Neural progenitor cell (in vitro differentiated cells): ENCODE data around the gene NEK8. TPM values are rescaled to one million over a fixed set of nuclear protein-coding genes. Genes with fewer than 3 reads are reported as not detected.

Experiments used
- DNase-seq: peaks from one replicate; pipeline ENCODE4 v3.0.0-alpha.2; 2016; ENCODE audit warnings: low spot score
- H2AFZ ChIP-seq: fragments of 200-600 bp; sonication (generic); replicated peaks from 2 replicates; pipeline ENCODE4 v1.6.1; 2016; ENCODE audit warnings: antibody characterized with exemption
- H3F3A ChIP-seq: fragments of 200-600 bp; sonication (generic); 2 replicates; pipeline ENCODE4 v1.6.1; 2016; ENCODE audit warnings: antibody characterized with exemption, low read depth
- H3K27ac ChIP-seq: fragments of 200-600 bp; sonication (generic); 2 replicates; pipeline ENCODE4 v1.5.1; 2016; ENCODE audit warnings: mild to moderate bottlenecking
- H3K27me3 ChIP-seq: fragments of 200-600 bp; sonication (generic); 2 replicates; pipeline ENCODE4 v1.6.1; 2016; ENCODE audit warnings: mild to moderate bottlenecking, moderate library complexity
- H3K36me3 ChIP-seq: fragments of 200-600 bp; sonication (generic); 2 replicates; pipeline ENCODE4 v1.5.1; 2016
- H3K4me1 ChIP-seq: fragments of 200-600 bp; sonication (generic); 2 replicates; pipeline ENCODE4 v1.6.1; 2016; ENCODE audit warnings: mixed run types
- H3K4me2 ChIP-seq: fragments of 200-600 bp; sonication (generic); 2 replicates; pipeline ENCODE4 v1.6.1; 2016
- H3K4me3 ChIP-seq: fragments of 200-600 bp; sonication (generic); 2 replicates; pipeline ENCODE4 v1.5.1; 2016
- H3K79me2 ChIP-seq: fragments of 200-600 bp; sonication (generic); 2 replicates; pipeline ENCODE4 v1.6.1; 2016; ENCODE audit warnings: low read depth
- H3K9ac ChIP-seq: fragments of 200-600 bp; sonication (generic); 2 replicates; pipeline ENCODE4 v1.6.1; 2016
- H3K9me3 ChIP-seq: fragments of 200-600 bp; sonication (generic); 2 replicates; pipeline ENCODE4 v1.5.1; 2016; ENCODE audit warnings: low read depth
- H4K20me1 ChIP-seq: fragments of 200-600 bp; sonication (generic); 2 replicates; pipeline ENCODE4 v1.6.1; 2016; ENCODE audit warnings: low read depth
- H3K27ac Mint-ChIP-seq: 3 replicates; pipeline ENCODE4 v1.8.0; 2021; ENCODE audit warnings: mixed read lengths
- H3K27me3 Mint-ChIP-seq: 2 replicates; pipeline ENCODE4 v1.8.0; 2022; ENCODE audit warnings: low read depth, mild to moderate bottlenecking, inconsistent platforms, moderate library complexity, mixed read lengths; ENCODE audit not compliant: insufficient read depth
- H3K36me3 Mint-ChIP-seq: 3 replicates; pipeline ENCODE4 v1.8.0; 2021; ENCODE audit warnings: mixed read lengths
- H3K4me1 Mint-ChIP-seq: 3 replicates; pipeline ENCODE4 v1.8.0; 2021; ENCODE audit warnings: mixed read lengths
- H3K4me3 Mint-ChIP-seq: 3 replicates; pipeline ENCODE4 v1.8.0; 2021; ENCODE audit warnings: mild to moderate bottlenecking, moderate library complexity, mixed read lengths
- H3K9me3 Mint-ChIP-seq: 3 replicates; pipeline ENCODE4 v1.8.0; 2020; ENCODE audit warnings: mixed read lengths
- EZH2 ChIP-seq: fragments of 200-600 bp; sonication (generic); IDR thresholded peaks from 2 replicates; pipeline ENCODE4 v1.6.1; 2017; ENCODE audit warnings: antibody characterized with exemption, mild to moderate bottlenecking, moderate library complexity
- EZH2phosphoT487 ChIP-seq: fragments of 200-600 bp; sonication (generic); IDR thresholded peaks from 2 replicates; pipeline ENCODE4 v1.6.1; 2017; ENCODE audit warnings: antibody characterized with exemption
- total RNA-seq: library from RNA; depleted of rRNA; stranded (reverse); fragments of >200 nt; gene quantifications from 2 replicates; pipeline ENCODE4 v1.2.3, GENCODE V29; 2015; ENCODE audit warnings: low replicate concordance
- TF ChIP-seq, protein P1 (sequence below): fragments of 200-600 bp; sonication (generic); IDR thresholded peaks from 2 replicates; pipeline ENCODE4 v1.5.1; 2017; ENCODE audit warnings: antibody characterized with exemption, mild to moderate bottlenecking

NEK8 gene
- total RNA-seq, 1 donor from 2014 or later, result 3.7 TPM

DNA sequence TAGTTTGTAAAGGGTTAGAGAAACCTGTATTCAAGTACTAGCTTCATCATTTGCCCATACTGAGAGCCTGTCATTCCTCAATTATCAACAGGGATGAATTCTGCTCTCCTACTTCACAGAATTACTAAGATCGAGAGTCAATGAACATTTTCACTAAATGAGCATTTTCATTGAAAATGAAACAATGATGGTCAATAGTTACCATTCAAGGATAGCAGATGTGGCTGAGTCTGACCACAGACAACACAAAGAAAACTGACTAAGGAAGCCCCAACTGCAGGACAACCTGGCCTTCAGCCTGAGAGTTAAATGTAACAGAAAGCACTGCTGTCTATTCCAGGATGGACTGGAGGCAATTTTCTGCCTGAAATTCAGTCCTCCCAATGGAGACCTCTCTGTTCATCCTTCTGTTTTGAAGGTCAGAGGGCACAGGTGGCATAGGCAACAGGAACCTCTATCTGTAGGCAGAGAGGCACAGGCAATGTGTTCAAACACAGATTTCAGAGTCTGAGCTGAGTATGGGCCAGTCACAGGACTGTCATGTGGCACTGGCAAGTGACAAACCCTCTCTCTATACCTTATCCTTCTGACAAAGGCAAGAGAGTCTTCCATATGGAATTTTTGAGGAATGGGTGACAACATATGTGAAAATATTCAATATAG is 34.7 kb downstream of the NEK8 start:
- no peak overlapping the region for H3K9ac ChIP-seq
- H3K79me2 ChIP-seq, result peaks cover 40% of the 10 kb centered on the region
- H3K4me3 ChIP-seq, result no peak overlapping the region
- H3F3A ChIP-seq, result peaks cover 57% of the 10 kb centered on the region
- no peaks in the 10 kb centered on the region for H3K27me3 ChIP-seq
- no peak overlapping the region for H3K27ac ChIP-seq
- peaks cover 31% of the 10 kb centered on the region for H3K4me1 Mint-ChIP-seq
- H3K36me3 ChIP-seq, result no peaks in the 10 kb centered on the region
- DNase-seq, result no peak
- H3K27me3 Mint-ChIP-seq, result peaks cover 3% of the 10 kb centered on the region
- peaks cover 21% of the 10 kb centered on the region for H3K4me1 ChIP-seq
- peaks cover 73% of the 10 kb centered on the region for H4K20me1 ChIP-seq
- H3K4me2 ChIP-seq, result no peak overlapping the region
- no peaks in the 10 kb centered on the region for H3K9me3 Mint-ChIP-seq
- TF ChIP-seq, protein P1, sequence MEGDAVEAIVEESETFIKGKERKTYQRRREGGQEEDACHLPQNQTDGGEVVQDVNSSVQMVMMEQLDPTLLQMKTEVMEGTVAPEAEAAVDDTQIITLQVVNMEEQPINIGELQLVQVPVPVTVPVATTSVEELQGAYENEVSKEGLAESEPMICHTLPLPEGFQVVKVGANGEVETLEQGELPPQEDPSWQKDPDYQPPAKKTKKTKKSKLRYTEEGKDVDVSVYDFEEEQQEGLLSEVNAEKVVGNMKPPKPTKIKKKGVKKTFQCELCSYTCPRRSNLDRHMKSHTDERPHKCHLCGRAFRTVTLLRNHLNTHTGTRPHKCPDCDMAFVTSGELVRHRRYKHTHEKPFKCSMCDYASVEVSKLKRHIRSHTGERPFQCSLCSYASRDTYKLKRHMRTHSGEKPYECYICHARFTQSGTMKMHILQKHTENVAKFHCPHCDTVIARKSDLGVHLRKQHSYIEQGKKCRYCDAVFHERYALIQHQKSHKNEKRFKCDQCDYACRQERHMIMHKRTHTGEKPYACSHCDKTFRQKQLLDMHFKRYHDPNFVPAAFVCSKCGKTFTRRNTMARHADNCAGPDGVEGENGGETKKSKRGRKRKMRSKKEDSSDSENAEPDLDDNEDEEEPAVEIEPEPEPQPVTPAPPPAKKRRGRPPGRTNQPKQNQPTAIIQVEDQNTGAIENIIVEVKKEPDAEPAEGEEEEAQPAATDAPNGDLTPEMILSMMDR, result no peak
- TF ChIP-seq EZH2phosphoT487, result no peak
- TF ChIP-seq EZH2, result no peak
- H3K4me3 Mint-ChIP-seq, result no peak overlapping the region
- H3K9me3 ChIP-seq, result no peaks in the 10 kb centered on the region
- H2AFZ ChIP-seq, result no peak overlapping the region
- H3K27ac Mint-ChIP-seq, result no peak overlapping the region
- H3K36me3 Mint-ChIP-seq, result peaks cover 18% of the 10 kb centered on the region

DNA sequence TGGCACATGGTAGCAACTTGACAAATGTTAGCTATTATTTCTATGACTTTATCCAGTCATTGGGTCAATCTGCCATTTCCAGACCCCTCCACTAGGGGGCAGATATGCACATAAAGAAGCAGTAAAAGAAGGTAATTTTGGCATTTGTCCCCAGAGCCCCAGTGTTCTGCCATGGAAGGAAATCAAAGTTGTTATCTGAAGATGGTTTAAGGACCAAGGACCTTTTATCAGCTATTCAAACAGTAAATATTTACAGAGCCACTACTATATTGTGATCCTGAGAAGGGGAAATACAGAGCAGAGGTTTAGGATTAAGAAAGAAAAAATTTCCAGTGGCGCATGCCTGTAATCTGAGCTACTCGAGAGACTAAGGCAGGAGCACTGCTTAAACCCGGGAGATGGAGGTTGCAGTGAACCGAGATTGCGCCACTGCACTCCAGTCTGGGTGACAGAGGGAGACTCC is 35.2 kb downstream of the NEK8 start:
- Histone ChIP-seq H3K27me3 (no peaks in the 10 kb centered on the region), H3K9me3 (no peaks in the 10 kb centered on the region), H2AFZ (no peak overlapping the region), H3K9ac (no peak overlapping the region), H3K36me3 (no peaks in the 10 kb centered on the region), H3K4me2 (no peak overlapping the region), H4K20me1 (peaks cover 72% of the 10 kb centered on the region), H3F3A (peaks cover 57% of the 10 kb centered on the region), H3K27ac (no peak overlapping the region), H3K4me1 (peaks cover 21% of the 10 kb centered on the region), H3K4me3 (no peak overlapping the region), H3K79me2 (peaks cover 43% of the 10 kb centered on the region)
- H3K9me3 Mint-ChIP-seq, result no peaks in the 10 kb centered on the region
- H3K4me1 Mint-ChIP-seq, result peaks cover 31% of the 10 kb centered on the region
- no peak for TF ChIP-seq EZH2
- TF ChIP-seq, protein P1, result peak; percentile 97
- no peak overlapping the region for H3K27ac Mint-ChIP-seq
- no peak overlapping the region for H3K4me3 Mint-ChIP-seq
- DNase-seq, result peak; percentile 76
- peaks cover 17% of the 10 kb centered on the region for H3K36me3 Mint-ChIP-seq
- peaks cover 3% of the 10 kb centered on the region for H3K27me3 Mint-ChIP-seq

DNA sequence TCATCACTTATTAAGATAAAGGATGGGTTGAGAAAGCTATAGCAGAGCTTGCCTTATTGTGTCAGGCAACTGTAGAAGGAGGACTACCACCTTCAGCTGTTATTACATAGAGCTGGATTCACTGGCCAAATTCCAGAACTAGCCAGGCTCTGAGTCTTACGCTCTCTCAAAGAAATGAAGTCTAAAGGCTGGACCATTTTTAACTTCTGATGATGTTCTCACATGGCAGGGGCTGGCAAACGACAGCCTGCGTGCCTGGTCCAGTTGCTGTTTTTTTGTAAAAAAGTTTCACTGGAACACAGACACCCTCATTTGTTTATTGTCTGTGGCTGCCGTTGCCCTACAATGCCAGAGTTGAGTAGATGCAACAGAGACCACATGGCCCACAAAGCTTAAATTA is 36.5 kb downstream of the NEK8 start:
- peaks cover 68% of the 10 kb centered on the region for H4K20me1 ChIP-seq
- TF ChIP-seq EZH2phosphoT487 (no peak), EZH2 (no peak)
- TF ChIP-seq, protein P1, result no peak
- no peak for DNase-seq
- no peak overlapping the region for H3K4me2 ChIP-seq
- Mint-ChIP-seq H3K9me3 (no peaks in the 10 kb centered on the region), H3K4me3 (no peak overlapping the region), H3K4me1 (peaks cover 26% of the 10 kb centered on the region), H3K36me3 (peaks cover 13% of the 10 kb centered on the region), H3K27me3 (peaks cover 4% of the 10 kb centered on the region), H3K27ac (no peak overlapping the region)
- no peak overlapping the region for H2AFZ ChIP-seq
- no peaks in the 10 kb centered on the region for H3K9me3 ChIP-seq
- H3K27ac ChIP-seq, result no peak overlapping the region
- H3K4me3 ChIP-seq, result no peak overlapping the region
- no peaks in the 10 kb centered on the region for H3K27me3 ChIP-seq
- no peaks in the 10 kb centered on the region for H3K36me3 ChIP-seq
- peaks cover 21% of the 10 kb centered on the region for H3K4me1 ChIP-seq
- peaks cover 56% of the 10 kb centered on the region for H3F3A ChIP-seq
- peaks cover 44% of the 10 kb centered on the region for H3K79me2 ChIP-seq
- H3K9ac ChIP-seq, result no peak overlapping the region
